Inferior parietal cortex (tissue), 1 donor: Measurements from ENCODE around the gene DEPDC5.
"Not testable (repeated sequence)": the region's sequence is repeated elsewhere in the genome, so short reads cannot be mapped to it uniquely, and the experiment has no call there.

Experiments used
- DNase-seq: peaks from one replicate; pipeline ENCODE4 v3.0.0-alpha.2; 2016; ENCODE audit errors: extremely low spot score

The DEPDC5 gene

DNA sequence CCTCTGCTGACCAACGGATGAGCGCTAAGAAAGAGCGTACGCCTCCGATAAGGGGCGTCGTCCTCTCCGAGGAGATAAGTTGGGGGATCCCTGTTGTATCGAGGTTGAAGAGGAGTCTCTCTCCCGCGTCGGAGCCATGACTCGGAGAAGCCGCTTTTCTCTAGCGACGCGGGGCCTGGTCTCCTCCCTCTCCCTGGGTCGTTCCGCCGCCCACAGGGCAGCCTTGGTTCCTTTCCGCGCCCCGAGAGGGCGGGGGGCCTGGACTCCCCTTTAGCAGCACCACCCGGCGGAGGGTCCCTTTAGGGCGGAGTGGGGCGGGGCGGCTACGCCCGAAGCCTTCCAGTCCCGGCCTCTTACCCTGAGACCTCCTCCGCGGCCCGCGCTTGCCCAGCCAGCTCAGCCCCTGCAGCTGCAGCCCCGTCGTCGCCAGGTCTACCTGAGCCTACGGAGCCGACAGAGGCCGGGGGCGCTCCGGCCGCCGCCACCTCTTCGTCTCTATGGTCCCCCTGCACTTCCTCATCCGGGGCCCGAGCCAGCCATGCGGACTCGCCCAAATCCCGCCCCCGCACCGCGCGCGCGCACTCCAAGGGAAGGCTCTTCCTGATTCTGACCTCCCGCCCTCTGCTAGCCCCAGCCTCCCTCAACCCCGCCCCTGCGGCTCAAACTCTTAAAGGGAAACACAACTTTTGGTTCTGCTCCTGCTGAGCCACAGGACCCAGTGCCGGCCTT lies 4.0 kb upstream of the DEPDC5 start, which contains the start of gene PRR14L:
Gene PRR14L (minus strand): TSS at position 497 of the 729 bp plus-strand sequence. CDS start 11,272 bp downstream, outside the sequence.
- DNase-seq: peak; percentile 96

- no peak for DNase-seq
Measured at GRCh38 chr22:31750365-31751284, 3.2 kb upstream of the DEPDC5 start.

GRCh38 chr22:31752096-31752847 lies 1.5 kb upstream of the DEPDC5 start:
- no peak for DNase-seq

DNA sequence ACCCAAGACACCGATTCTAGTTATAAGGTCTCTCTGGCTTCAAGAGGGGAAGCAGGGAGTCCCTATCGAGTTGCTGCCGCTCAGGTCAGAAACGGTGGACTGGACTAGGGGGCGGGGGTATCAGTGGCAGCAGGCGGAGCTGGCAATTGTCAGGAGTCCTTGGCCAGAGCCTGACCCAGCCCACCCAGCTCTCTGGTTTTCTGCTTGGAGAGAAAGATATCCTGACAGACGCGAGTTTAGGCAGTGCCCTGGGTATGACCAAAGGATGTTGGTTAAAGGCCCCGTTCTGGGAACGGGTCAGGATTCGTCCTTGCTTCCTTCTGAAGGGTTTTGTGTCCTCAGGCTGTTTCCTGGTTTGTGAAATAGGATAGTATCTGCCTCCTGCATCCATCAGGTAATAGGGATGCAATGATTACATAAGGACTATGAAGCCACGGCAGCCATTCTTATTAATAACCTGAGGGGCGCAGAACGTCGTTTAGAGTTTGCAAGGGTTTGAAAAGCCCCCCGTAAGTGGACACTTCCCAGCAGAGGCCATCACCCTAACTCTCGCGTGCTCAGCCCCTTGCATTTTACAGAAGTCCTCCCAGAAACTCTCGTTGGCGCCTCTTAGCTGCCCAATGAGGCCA lies 700 bp upstream of the DEPDC5 start:
- DNase-seq: no peak

GRCh38 chr22:31754813-31755212 lies 994 bp downstream of the DEPDC5 start:
- DNase-seq: no peak

GRCh38 chr22:31757265-31757664 lies 3.4 kb downstream of the DEPDC5 start:
- no peak for DNase-seq

DNA sequence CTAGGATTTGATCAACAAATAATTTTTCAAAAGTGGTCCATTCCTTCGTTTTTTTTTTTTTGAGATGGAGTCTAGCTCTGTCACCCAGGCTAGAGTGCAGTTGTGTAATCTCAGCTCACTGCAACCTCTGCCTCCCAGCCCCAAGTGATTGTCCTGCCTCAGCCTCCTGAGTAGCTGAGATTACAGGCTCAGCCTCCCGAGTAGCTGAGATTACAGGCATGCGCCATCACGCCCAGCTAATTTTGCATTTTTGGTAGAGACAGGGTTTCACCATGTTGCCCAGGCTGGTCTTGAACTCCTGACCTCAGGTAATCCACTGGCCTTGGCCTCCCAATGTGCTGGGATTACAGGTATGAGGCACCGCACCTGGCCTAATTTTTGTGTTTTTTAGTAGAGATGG lies 5.0 kb downstream of the DEPDC5 start:
- not testable (repeated sequence) for DNase-seq

- no peak for DNase-seq
Measured at GRCh38 chr22:31764785-31765184, 11.0 kb downstream of the DEPDC5 start.

DNA sequence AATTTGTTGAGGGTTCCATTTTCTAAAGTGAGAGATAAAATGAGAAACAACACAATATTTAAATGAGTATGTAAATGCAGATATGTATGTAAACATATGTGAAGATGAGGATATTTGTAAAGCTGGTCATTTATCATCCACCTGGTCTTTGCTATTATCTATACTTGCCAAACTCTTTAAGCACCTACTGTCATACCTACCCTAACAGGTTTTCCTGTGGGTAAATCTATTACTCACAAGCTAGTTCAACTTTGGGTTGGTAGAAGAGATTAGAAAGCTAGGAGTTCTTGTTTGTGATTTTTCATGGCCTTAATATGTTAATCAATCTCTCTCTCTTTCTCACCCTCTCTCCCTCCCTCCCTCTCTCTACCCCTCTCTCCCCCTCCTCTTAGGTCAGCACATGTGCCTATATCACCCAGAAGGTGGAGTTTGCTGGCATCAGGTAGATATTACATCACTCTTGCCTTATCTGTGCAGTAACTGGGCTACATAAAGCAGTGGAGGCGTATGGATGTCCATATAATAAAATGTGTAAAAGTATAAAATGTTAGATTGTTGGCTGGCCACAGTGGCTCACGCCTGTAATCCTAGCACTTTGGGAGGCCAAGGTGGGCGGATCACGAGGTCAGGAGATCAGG lies 14.7 kb downstream of the DEPDC5 start:
- DNase-seq: no peak

DNA sequence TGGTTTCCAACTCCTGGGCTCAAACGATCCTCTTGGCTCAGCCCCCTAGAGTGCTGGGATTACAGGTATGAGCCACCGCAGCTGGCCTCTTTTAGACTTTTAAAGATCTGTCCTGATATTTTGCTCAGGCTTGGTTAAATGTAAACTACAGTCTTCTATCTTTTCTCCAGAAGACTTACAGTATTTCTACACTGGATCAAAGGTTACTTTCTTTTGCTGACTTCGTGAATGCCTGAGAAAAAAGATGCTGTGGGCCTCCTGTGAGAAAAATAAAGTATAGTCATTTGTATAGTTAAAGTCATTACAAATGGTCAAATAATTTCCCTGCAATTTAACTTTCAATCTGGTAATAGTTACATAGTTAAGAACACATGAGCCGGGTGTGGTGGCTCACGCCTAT lies 19.6 kb downstream of the DEPDC5 start:
- no peak for DNase-seq

- no peak for DNase-seq
Measured at GRCh38 chr22:31776231-31776630, 22.4 kb downstream of the DEPDC5 start.

DNA sequence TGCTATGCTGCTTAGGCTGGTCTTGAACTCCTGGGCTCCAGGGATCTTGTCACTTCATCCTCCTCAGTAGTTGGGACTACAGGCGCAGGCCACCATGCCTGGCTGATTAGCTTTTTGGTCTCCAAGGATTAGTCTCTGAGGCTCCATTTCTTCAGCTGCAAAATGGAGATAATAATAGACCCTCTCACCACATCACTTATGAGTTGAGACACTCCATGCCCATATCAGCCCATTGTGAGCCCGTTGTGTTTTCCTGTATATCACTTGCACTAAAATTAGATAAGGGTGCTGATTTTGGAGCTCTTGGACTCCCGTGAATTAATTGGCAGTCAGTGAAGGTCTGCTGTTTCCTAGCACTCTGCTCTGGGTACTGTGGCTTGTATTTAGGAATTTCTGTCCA lies 36.0 kb downstream of the DEPDC5 start:
- no peak for DNase-seq

DNA sequence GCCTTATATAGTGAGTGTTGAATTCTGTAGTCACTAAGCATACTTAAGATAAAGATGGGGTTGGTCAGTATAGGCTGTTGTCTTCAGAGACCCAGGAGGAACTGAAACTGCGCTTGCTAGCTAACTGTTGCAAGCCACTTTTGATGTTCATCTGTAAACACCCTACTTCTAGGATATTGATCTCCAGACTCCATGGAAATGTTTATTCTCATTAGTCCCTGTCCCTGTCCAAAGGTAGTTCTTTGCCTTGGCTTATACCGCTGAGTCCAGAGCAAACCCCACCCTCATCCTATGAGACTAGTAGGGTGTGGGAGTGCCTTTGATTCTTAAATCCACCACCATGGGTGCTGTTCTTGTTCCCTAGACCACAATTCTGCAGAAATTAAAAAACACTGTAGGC lies 36.4 kb downstream of the DEPDC5 start:
- DNase-seq: no peak

DNA sequence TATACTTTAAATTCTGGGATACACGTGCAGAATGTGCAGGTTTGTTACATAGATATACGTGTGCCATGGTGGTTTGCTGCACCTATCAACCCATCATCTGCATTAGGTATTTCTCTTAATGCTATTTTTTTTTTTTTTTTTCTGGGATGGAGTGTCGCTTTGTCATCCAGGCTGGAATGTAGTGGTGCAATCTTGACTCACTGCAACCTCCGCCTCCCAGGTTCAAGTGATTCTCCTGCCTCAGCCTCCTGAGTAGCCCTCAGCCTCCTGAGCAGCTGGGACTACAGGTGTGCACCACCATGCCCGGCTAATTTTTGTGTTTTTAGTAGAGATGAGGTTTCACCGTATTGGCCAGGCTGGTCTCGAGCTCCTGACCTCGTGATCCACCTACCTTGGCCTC lies 45.5 kb downstream of the DEPDC5 start:
- not testable (repeated sequence) for DNase-seq

DNA sequence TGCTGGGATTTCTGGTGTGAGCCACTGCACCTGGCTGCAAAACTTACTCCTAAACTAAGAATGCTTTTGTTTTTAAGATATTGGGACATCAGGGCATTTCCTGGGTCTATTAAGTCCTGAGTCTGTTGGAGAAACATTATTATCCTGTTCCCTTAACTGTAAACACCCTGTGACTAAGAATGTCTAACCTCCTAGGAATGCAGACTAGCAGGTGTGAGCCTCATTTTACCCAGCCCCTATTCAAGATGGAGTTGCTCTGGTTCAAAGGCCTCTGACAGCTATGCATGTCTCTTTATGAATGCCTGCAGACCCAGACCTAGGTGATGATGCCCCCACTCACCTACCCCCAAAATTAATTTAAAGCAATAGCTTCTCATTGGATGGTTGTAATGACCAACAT lies 46.2 kb downstream of the DEPDC5 start:
- DNase-seq: no peak

DNA sequence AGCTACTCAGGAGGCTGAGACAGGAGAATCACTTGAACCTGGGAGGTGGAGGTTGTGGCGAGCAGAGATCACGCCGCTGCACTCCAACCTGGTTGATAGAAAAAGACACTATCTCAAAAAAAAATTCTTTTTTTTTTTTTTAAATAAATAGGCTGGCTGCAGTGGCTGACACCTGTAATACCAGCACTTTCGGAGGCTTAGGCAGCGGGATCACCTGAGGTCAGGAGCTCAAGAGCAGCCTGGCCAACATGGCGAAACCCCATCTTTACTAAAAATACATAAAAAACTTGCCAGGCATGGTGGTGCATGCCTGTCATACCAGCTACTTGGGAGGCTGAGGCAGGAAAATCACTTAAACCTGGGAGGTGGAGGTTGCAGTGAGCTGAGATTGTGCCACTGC lies 47.0 kb downstream of the DEPDC5 start:
- DNase-seq: not testable (repeated sequence)

DNA sequence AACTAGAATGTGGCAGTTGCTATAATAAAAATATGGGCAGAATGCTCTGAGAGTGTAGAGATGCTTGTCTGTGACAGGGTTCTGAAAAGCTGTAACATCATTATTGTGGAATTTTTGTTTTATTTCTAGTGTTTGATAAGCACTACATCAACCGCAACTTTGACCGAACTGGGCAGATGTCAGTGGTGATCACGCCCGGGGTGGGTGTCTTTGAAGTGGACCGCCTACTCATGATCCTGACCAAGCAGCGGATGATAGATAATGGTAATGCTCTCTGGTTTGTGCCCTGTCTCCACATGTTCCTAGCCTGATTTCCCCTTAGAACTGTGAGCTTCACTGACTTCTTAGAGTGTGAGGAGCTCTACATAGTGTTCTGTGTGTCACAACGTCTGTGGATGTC lies 48.8 kb downstream of the DEPDC5 start:
- no peak for DNase-seq

DNA sequence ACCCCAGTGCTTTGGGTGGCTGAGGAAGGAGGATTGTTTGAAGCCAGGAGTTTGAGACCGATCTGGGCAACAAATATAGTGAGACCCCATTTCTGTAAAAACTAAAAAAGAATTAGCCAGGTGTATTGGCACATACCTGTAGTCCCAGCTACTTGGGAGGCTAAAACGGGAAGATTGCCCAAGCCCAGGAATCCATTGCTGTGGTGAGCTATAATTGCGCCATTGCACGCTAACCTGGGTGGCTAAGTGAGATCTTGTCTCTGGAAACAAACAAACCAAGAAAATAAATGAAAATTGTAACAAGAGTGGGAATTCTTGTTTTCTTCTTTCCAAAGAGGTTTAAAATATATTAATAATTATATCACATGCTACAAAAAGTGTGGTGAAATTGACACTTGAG lies 52.9 kb downstream of the DEPDC5 start:
- DNase-seq: no peak

DNA sequence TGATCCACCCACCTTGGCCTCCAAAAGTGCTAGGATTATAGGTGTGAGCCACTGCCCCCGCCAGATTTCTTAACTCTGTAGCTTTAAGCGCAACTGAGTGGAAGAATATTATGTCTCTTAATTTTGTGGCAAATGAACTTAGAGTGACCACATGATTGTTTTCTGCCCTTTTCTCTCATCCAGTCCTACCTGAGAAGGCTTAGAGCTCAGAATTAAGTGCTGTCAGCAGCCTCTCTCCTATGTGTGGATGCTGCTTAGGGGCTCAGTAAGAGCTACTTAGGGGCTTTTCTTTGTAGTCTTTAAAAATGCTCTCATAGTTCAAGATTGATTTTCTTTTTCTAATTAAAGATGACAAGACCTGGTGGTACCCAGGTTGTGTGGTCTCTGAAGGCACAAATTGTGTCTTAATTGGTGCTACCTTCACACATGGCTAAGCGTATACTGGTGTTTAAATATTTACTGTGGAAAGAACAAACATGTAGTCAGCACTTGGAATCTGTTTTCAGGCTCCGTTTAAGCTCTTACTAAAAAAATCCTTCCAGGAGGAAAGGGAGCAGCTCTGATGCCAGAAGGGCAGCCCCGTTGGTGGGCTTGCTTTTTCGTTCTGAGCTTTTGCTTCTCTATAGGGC lies 59.3 kb downstream of the DEPDC5 start:
- no peak for DNase-seq

- not testable (repeated sequence) for DNase-seq
Measured at GRCh38 chr22:31813898-31814297, 60.1 kb downstream of the DEPDC5 start.

DNA sequence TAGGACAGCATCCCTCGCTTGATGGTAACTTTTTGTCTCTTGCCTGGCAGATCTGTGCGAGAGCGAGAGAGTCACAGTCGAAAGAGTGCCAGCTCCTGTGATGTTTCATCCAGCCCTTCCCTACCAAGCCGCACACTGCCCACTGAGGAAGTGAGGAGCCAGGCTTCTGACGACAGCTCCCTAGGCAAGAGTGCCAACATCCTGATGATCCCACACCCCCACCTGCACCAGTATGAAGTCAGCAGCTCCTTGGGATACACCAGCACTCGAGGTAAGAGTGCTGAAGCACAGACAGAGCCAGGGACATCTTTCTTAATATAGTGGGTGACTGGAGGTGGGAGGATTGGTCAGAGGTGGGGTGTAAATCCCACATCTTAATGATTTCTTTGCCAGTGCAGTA lies 61.1 kb downstream of the DEPDC5 start:
- DNase-seq: no peak
